Posterior cingulate gyrus (tissue), 11 donors: ENCODE results near the gene AMOTL1.

Source experiments
- DNase-seq, 10 donors: peaks; one replicate each; pipeline versions ENCODE4 v3.0.0 to v3.0.0-alpha.2; 2020 to 2021; ENCODE audit warnings: mixed read lengths in 3 of 10
- intact Hi-C: fragments of 100-400 bp; cut with DNase I; formaldehyde crosslinking; loops from one replicate; pipeline ENCODE4 v1.15.1; 2023

AMOTL1 gene

DNA sequence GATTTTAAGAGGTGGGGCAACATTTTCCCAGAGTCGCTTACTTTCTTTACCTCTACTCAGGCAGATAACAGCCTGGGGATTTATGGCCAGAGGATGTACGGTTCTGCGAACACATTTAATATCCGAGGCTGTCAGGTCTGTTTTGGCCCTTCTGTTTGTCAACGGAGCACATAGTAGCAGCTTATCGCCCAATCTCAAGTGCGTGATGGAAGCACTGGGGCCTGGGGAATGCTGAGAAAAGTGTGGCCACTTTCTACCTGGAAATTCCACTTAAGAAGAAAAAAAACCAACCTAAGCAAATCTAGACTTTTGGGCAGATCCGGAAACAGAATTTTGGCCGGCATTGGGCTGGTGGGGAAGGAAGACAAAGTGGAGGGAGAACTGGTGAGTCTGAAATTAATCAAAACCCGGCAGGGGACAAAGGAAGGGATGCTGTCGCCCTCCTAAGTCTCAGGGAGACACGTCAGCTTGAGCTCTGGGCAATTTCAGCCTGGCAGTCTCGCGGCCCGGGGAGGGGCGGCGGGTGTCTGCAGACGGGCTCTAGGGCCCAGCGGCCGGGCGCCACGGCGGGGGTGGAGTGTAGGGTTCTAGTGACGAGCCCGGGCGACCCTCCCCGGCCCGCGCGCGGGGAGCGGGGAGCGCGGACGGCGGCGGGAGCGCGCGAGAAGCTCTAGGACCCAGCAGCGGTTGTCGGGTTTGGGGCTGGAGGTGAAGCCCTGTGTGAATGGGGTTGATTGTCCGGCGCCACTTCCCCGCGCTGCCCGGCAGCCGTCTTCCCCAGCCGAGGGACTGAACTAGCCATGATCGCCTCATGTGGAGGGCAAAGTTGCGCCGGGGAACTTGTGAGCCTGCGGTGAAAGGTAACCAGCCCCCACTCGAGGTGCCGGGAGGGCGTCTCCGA lies at the start of gene AMOTL1:
Gene AMOTL1 (plus strand): TSS at position 656 of the 901 bp plus-strand sequence. CDS start 156 bp downstream, at position 812.
- DNase-seq, result peak; percentile 72 to 98 (median 83)
- intact Hi-C loops, result no loop called here

DNA sequence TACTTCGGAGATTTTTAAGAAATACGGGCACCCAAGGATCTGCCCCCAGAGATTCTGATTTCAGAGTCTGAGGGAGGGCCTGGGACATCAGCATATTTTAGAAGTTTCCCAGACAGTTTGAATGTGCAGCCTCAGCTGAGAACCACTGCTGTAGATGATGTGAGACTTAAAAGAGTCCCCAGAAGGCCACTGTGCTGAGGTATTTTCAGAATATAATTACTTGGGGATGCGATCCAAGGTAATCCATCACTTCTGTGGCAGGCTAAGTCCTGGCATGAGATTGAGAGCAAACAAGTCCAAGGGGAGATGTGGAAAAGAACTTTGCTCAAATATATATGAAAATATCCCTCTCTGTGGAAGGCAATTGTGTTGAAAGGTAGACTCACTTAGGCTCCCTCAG lies 48.3 kb upstream of the AMOTL1 start:
- intact Hi-C loops, result no loop called here
- DNase-seq, result no peak

- no peak for DNase-seq
- intact Hi-C loops, result no loop called here
Measured at GRCh38 chr11:94721565-94722292, 46.4 kb upstream of the AMOTL1 start.

DNA sequence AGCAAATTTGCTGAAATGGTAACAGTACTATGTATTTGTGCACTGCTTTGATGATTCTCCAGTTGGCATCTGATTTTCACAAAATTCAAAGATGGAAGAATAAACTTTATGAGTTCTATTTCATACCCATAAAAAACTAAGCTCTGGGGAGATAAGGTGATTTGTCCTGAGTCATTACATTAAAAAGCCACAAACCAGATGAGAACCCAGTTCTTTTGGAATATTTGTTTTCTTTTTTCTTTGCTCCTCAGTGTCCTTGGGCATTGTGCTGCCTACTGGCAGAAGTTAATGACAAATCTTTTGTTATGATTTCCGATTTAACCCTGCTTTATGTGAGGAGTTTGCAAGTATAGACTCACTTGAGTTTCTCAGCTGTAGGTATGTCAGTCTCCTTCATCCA lies 45.4 kb upstream of the AMOTL1 start:
- no peak for DNase-seq
- intact Hi-C loops, result no loop called here

DNA sequence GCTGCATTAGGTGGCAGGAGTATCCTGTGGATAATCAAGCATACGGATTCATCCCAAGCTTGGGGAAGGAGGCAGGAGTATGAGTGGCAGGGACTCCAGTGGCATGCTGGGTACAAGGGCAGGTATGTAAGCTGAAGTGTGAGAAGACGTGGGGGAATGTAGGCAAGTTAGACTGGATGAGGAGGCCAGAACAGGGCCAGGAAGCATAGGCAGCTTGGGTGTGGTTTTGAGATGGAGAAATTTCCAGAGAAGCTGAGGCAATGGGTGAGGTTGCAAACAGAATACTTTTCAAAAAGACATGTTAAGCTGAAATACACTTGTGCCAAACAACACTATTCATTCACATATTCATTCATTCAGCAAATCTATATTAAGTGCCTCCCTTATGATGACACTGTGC lies 43.1 kb upstream of the AMOTL1 start:
- no peak for DNase-seq
- intact Hi-C loops, result no loop called here

DNA sequence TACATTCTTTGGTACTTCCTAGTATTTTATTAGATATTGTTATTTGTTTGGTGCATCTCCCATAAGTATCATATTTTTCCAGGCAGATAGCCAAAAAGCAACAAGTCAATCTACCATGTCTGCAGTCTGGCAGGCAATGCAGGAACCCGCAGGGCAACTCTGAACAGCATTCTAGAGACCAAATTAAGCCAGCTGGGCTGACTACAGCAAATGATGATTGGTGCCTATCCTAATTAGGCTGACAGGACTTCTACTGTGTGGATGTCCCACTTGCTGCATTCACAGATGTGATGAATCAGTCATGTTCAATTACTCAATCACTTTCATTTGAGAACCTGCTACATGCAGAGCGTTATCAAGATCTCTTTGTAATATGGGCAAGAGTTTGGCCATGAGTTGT lies 40.3 kb upstream of the AMOTL1 start:
- DNase-seq, result no peak
- intact Hi-C loops, result no loop called here

- intact Hi-C loops, result no loop called here
- DNase-seq, result no peak
Measured at GRCh38 chr11:94728541-94728940, 39.6 kb upstream of the AMOTL1 start.

GRCh38 chr11:94728966-94729751 lies 39.0 kb upstream of the AMOTL1 start:
- DNase-seq, result no peak
- intact Hi-C loops, result no loop called here

DNA sequence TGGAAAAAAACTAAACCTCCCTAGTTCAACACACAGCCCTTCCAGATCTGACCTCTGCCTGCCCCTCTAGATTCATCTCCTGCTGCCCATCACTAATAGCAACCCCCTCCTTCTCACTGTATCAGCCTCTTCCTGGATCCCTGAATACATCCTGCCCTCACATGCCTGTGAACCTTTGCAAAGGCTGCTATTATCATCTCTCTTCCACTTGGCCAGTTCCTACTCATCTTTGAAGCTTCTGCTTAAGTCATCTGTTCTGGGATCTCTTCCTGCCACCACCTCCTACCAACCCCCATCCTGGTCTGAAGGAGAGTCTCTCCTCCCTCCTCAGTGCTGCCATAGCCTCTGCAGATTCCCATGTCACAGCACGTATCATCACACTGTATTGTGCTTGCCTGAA lies 38.0 kb upstream of the AMOTL1 start:
- peak in 1 of 10 donors; percentile 78 for DNase-seq

GRCh38 chr11:94731880-94732601 lies 36.1 kb upstream of the AMOTL1 start:
- DNase-seq, result peak in 3 of 10 donors; percentile 13 to 77 (median 16)
- intact Hi-C loops, result no loop called here

More for the DNA sequence above, 38.0 kb upstream of the AMOTL1 start:
- intact Hi-C loops, result no loop called here

- intact Hi-C loops, result no loop called here
- DNase-seq, result no peak
Measured at GRCh38 chr11:94732617-94733281, 35.4 kb upstream of the AMOTL1 start.

- no peak for DNase-seq
- intact Hi-C loops, result no loop called here
Measured at GRCh38 chr11:94734563-94735275, 33.4 kb upstream of the AMOTL1 start.

DNA sequence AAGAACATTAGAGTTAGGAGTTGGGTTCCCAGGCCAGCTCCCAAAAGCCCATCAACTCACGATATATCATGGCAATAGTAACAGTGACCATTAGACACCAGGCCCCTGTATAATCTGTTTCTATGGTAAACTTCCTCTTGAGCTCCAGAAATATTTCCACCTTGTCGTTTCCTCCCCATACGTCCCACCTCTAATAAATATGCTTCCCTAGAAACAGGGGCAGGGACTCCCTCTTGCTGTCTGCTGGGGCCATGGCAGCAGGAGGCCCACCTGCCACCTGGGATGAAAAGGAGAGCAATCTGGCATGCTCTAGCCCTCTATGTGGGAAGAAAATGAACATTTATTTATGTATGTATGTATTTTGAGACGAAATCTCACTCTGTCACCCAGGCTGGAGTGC lies 32.2 kb upstream of the AMOTL1 start:
- no peak for DNase-seq
- intact Hi-C loops, result no loop called here

DNA sequence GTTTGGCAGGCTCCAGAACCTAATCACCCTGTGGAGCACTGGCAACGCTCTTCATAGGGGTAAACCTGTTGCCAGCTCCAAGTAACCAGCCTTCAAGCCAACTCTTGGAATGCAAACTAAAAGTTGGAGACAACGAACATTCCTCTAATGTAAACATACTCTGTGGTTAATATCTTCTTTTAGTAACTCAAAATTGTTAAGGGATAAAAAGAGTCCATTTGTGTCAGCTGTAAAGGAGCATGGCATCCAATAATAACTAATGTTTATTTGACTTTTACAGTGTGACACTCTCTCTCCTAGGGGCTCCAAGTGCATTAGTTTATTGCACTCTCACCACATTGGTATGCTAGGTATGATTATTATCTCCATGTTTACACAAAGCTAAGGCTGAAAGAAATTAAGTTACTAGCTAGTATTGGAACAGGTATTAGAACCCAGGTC lies 31.0 kb upstream of the AMOTL1 start:
- intact Hi-C loops, result no loop called here
- DNase-seq, result no peak

DNA sequence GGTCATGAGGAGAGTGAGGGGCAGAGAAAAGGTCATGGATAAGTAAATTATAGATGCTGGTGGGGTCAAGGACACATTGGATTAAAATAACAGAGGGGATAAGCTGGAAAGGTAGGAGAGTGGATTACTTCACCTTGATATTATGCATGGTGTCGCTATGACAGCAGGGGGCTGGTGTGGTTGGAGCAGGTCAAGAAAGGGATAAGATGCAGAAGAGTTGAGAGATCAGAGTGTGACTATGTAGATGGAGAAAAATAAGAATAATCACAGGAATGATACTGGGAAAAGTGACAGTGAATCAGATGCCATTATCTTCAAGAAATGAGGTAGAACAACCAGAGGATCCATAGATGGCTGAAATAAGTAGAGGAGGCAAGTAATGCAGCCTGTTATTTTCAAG lies 29.4 kb upstream of the AMOTL1 start:
- DNase-seq, result no peak
- intact Hi-C loops, result no loop called here

DNA sequence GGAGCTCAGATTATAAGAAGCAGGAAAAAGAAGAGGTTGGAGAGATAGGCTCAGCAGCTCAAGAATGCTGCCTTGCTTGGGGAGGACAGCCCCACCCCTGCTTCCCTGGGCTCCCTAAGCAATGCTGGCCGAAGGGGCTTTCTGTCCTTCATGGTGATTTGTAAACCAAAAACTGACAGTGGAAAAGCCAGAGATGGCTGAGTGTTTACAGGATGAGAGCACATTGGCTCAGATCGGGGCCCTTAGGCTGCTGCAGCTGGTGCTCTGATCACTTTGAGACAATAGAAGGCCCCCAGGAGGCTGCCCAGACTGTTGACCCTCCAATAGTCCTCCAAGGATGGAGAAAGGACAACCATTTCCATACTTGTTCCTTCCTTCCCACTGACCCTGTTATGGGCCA lies 28.8 kb upstream of the AMOTL1 start:
- intact Hi-C loops, result no loop called here
- no peak for DNase-seq

- intact Hi-C loops, result no loop called here
- peak; percentile 40 to 95 (median 72) for DNase-seq
Measured at GRCh38 chr11:94740083-94741021, 27.8 kb upstream of the AMOTL1 start.
